H1 (cell line): Measurements from ENCODE around the gene TBC1D22A. TPM values are rescaled to one million over a fixed set of nuclear protein-coding genes. Genes with fewer than 3 reads are reported as not detected.

Source experiments
- CTCF ChIA-PET: fragments of 300-600 bp; sonication (Branson Sonifier 250); formaldehyde crosslinking; loops from one replicate; lab custom pipeline; 2021; ENCODE audit not compliant: partially characterized antibody; lab: Charles Lee
- POLR2A ChIA-PET: fragments of 300-600 bp; sonication (Branson Sonifier 250); formaldehyde crosslinking; loops from one replicate; lab custom pipeline; 2021; ENCODE audit warnings: inconsistent platforms; ENCODE audit not compliant: partially characterized antibody; lab: Charles Lee
- DNase-seq, 2 experiments: peaks; one replicate each; pipeline versions ENCODE4 v3.0.0 to v3.0.0-alpha.2; 2010 to 2022; ENCODE audit warnings: low spot score in 2 of 2, low read depth in 1 of 2, mixed read lengths in 1 of 2
- FAIRE-seq: peaks from 2 replicates; lab custom pipeline; 2011; peaks lifted over from hg19 to GRCh38; lab: Jason Lieb, UNC
- H2AFZ ChIP-seq: 2 replicates; pipeline ENCODE4 v1.8.1; 2012; ENCODE audit warnings: low read length, inconsistent platforms
- H2AK5ac ChIP-seq: 2 replicates; pipeline ENCODE4 v1.6.1; 2013; ENCODE audit warnings: low read depth, low read length
- H2BK120ac ChIP-seq: replicated peaks from 2 replicates; pipeline ENCODE3; 2013; ENCODE audit warnings: low read depth, low read length, inconsistent platforms
- H2BK12ac ChIP-seq: 2 replicates; pipeline ENCODE4 v1.6.1; 2013; ENCODE audit warnings: low read depth, low read length
- H2BK15ac ChIP-seq: 2 replicates; pipeline ENCODE4 v1.6.1; 2013; ENCODE audit warnings: low read length
- H2BK20ac ChIP-seq: 2 replicates; pipeline ENCODE4 v1.6.1; 2013; ENCODE audit warnings: low read length
- H2BK5ac ChIP-seq: 2 replicates; pipeline ENCODE4 v1.6.1; 2013; ENCODE audit warnings: low read depth, low read length
- H3K14ac ChIP-seq: 2 replicates; pipeline ENCODE4 v1.6.1; 2013; ENCODE audit warnings: inconsistent platforms; ENCODE audit not compliant: insufficient read length
- H3K18ac ChIP-seq: 2 replicates; pipeline ENCODE4 v1.6.1; 2013; ENCODE audit warnings: low read length; ENCODE audit errors: extremely low read depth
- H3K23ac ChIP-seq: 2 replicates; pipeline ENCODE4 v1.6.1; 2013; ENCODE audit warnings: inconsistent platforms; ENCODE audit not compliant: insufficient read length
- H3K23me2 ChIP-seq: 2 replicates; pipeline ENCODE4 v1.6.1; 2013; ENCODE audit warnings: low read depth, low read length
- H3K27ac ChIP-seq: 2 replicates; pipeline ENCODE4 v1.6.1; 2011; ENCODE audit warnings: low read depth, low read length, inconsistent platforms
- H3K27me3 ChIP-seq, 4 experiments: replicated peaks in 1 of 4; 1 replicate in 1 of 4; 2 replicates in 3 of 4; pipeline versions ENCODE4 v1.6.1 to v1.8.1; 2011 to 2013; ENCODE audit warnings: low read length in 3 of 4, mild to moderate bottlenecking in 3 of 4, inconsistent platforms in 2 of 4, mixed read lengths in 2 of 4, moderate library complexity in 1 of 4; ENCODE audit not compliant: control insufficient read depth in 3 of 4, insufficient read depth in 3 of 4; ENCODE audit errors: extremely low read depth in 1 of 4
- H3K36me3 ChIP-seq, 4 experiments: 2 replicates each; pipeline versions ENCODE4 v1.6.1 to v1.8.1; 2011 to 2013; ENCODE audit warnings: mild to moderate bottlenecking in 4 of 4, low read length in 3 of 4, moderate library complexity in 2 of 4, control low read depth in 1 of 4, inconsistent platforms in 1 of 4; ENCODE audit not compliant: insufficient read depth in 4 of 4, control insufficient read depth in 2 of 4
- H3K4ac ChIP-seq: replicated peaks from 2 replicates; pipeline ENCODE3; 2013; ENCODE audit warnings: low read length, low read depth, mixed read lengths, inconsistent platforms; ENCODE audit not compliant: insufficient read length
- H3K4me1 ChIP-seq, 4 experiments: replicated peaks in 1 of 4; 1 replicate in 1 of 4; 2 replicates in 3 of 4; pipeline versions ENCODE4 v1.6.1 to v1.8.1; 2011 to 2013; ENCODE audit warnings: low read length in 3 of 4, inconsistent platforms in 2 of 4, mixed read lengths in 1 of 4; ENCODE audit not compliant: insufficient read depth in 4 of 4, control insufficient read depth in 3 of 4
- H3K4me2 ChIP-seq, 2 experiments: 2 replicates each; pipeline versions ENCODE4 v1.6.1 to v1.8.1; 2011 to 2013; ENCODE audit warnings: low read depth in 2 of 2, low read length in 2 of 2, control low read depth in 1 of 2, inconsistent platforms in 1 of 2, mild to moderate bottlenecking in 1 of 2; ENCODE audit not compliant: insufficient read depth in 1 of 2
- H3K4me3 ChIP-seq, 4 experiments: fragments of 200-600, 300-600 bp in 1 of 4; sonication (generic), shearing (Covaris generic), sonication (Bioruptor Twin) in 1 of 4; 2 replicates each; pipeline versions ENCODE4 v1.5.1 to v1.8.1; 2011 to 2016; ENCODE audit warnings: low read length in 4 of 4, low read depth in 3 of 4, control low read depth in 2 of 4, inconsistent platforms in 2 of 4, mild to moderate bottlenecking in 2 of 4, mixed read lengths in 1 of 4, moderate library complexity in 1 of 4; ENCODE audit not compliant: insufficient read depth in 2 of 4; ENCODE audit errors: extremely low read depth in 1 of 4
- H3K56ac ChIP-seq: replicated peaks from 2 replicates; pipeline ENCODE3; 2013; ENCODE audit warnings: low read depth, mild to moderate bottlenecking, mixed read lengths, low read length, inconsistent platforms; ENCODE audit not compliant: insufficient read length
- H3K79me1 ChIP-seq: 2 replicates; pipeline ENCODE4 v1.6.1; 2013; ENCODE audit warnings: low read depth, low read length, control low read depth
- H3K79me2 ChIP-seq, 2 experiments: 2 replicates each; pipeline versions ENCODE4 v1.6.1 to v1.8.1; 2012 to 2013; ENCODE audit warnings: low read length in 2 of 2, mild to moderate bottlenecking in 2 of 2, inconsistent platforms in 1 of 2; ENCODE audit not compliant: insufficient read depth in 2 of 2, control insufficient read depth in 1 of 2
- H3K9ac ChIP-seq, 4 experiments: replicated peaks in 1 of 4; 1 replicate in 1 of 4; 2 replicates in 3 of 4; pipeline versions ENCODE4 v1.6.1 to v1.8.1; 2011 to 2013; ENCODE audit warnings: low read depth in 3 of 4, low read length in 3 of 4, control low read depth in 2 of 4, mild to moderate bottlenecking in 2 of 4, moderate library complexity in 2 of 4, inconsistent platforms in 1 of 4; ENCODE audit errors: extremely low read depth in 1 of 4
- H3K9me3 ChIP-seq, 2 experiments: 2 replicates each; pipeline versions ENCODE4 v1.6.1 to v1.8.1; 2012 to 2013; ENCODE audit warnings: mild to moderate bottlenecking in 2 of 2, moderate library complexity in 2 of 2, control low read depth in 1 of 2, inconsistent platforms in 1 of 2, low read depth in 1 of 2, low read length in 1 of 2, mixed read lengths in 1 of 2; ENCODE audit not compliant: insufficient read depth in 2 of 2
- H4K20me1 ChIP-seq, 2 experiments: replicated peaks in 1 of 2; 2 replicates each; pipeline versions ENCODE3 to v1.8.1; 2011 to 2013; ENCODE audit warnings: inconsistent platforms in 2 of 2, low read length in 2 of 2, mild to moderate bottlenecking in 1 of 2; ENCODE audit not compliant: insufficient read depth in 2 of 2, control insufficient read depth in 1 of 2
- H4K5ac ChIP-seq: 2 replicates; pipeline ENCODE4 v1.6.1; 2013; ENCODE audit warnings: low read length, low read depth, mixed read lengths, inconsistent platforms; ENCODE audit not compliant: insufficient read length
- H4K8ac ChIP-seq: 2 replicates; pipeline ENCODE4 v1.8.0; 2013; ENCODE audit warnings: mild to moderate bottlenecking, moderate library complexity, low read length, inconsistent platforms; ENCODE audit not compliant: insufficient read depth; ENCODE audit errors: extremely low read depth
- H4K91ac ChIP-seq: replicated peaks from 2 replicates; pipeline ENCODE3; 2013; ENCODE audit warnings: low read length, mixed read lengths, inconsistent platforms; ENCODE audit not compliant: insufficient read length
- CBX5 ChIP-seq: fragments of 300-800, 300-1000 bp; sonication (generic); IDR thresholded peaks from 2 replicates; pipeline ENCODE4 v1.7.1; 2016; ENCODE audit warnings: antibody characterized with exemption, low read length, low read depth
- CEBPB ChIP-seq: IDR thresholded peaks from 2 replicates; pipeline ENCODE4 v1.6.1; 2012; ENCODE audit warnings: low read depth, low read length
- HDAC6 ChIP-seq: IDR thresholded peaks from one replicate; pipeline ENCODE4 v1.7.1; 2012; ENCODE audit warnings: low read depth, mild to moderate bottlenecking, inconsistent platforms, low read length, moderate library complexity
- MAFK ChIP-seq: IDR thresholded peaks from 2 replicates; pipeline ENCODE4 v1.6.1; 2012; ENCODE audit warnings: low read depth, mild to moderate bottlenecking, improper control_type of control experiment, low read length
- SAP30 ChIP-seq: fragments of 300-600 bp; sonication (generic); IDR thresholded peaks from 2 replicates; pipeline ENCODE4 v1.7.1; 2012; ENCODE audit warnings: low read length, moderate library complexity, mild to moderate bottlenecking, inconsistent platforms; ENCODE audit not compliant: insufficient read depth, insufficient replicate concordance
- SIX5 ChIP-seq: IDR thresholded peaks from 2 replicates; pipeline ENCODE4 v1.6.1; 2011; ENCODE audit warnings: mild to moderate bottlenecking, low read depth, low read length
- TAF7 ChIP-seq: optimal IDR thresholded peaks from 2 replicates; pipeline ENCODE3; 2011; ENCODE audit warnings: low read depth, mild to moderate bottlenecking, inconsistent platforms, low read length, moderate library complexity, borderline replicate concordance
- TCF12 ChIP-seq: IDR thresholded peaks from 2 replicates; pipeline ENCODE4 v1.6.1; 2011; ENCODE audit warnings: low read depth, mild to moderate bottlenecking, low read length
- WGBS, 2 experiments: shearing (Covaris generic) in 1 of 2; methylation state at CpG; one replicate each; pipeline versions ENCODE4 v1.1.6 to v1.1.7; 2013 to 2015; ENCODE audit warnings: low lambda C conversion rate in 2 of 2, mixed read lengths in 2 of 2, inconsistent platforms in 1 of 2, low coverage in 1 of 2, missing lambda C conversion rate in 1 of 2; ENCODE audit not compliant: insufficient replicate concordance in 2 of 2, insufficient coverage in 1 of 2, insufficient read length in 1 of 2; ENCODE audit errors: extremely low coverage in 1 of 2, missing lambda C conversion rate in 1 of 2; 5-methylcytosine and 5-hydroxymethylcytosine counted together
- polyA plus RNA-seq, 7 experiments: library from polyadenylated mRNA; depleted of rRNA in 3 of 7; stranded (reverse) in 5 of 7; unstranded in 2 of 7; fragments of >200 nt in 5 of 7; fragments of 200-250 nt in 2 of 7; gene quantifications; 1 replicate in 5 of 7; 2 replicates in 1 of 7; 4 replicates in 1 of 7; pipeline versions ENCODE4 v1.2.1 to v1.2.3, GENCODE V29; 2011 to 2013; ENCODE audit warnings: missing spikeins in 2 of 7, mixed read lengths in 2 of 7
- total RNA-seq: library from RNA; stranded (reverse); fragmentation: NEBNext Ultra II Directional; extraction: Animal tissue kit (Norgen Biotek cat#: 25700); gene quantifications from 2 replicates; pipeline ENCODE4 v1.2.1, GENCODE V29; 2021
- TF ChIP-seq, protein P1 (sequence below): IDR thresholded peaks from 2 replicates; pipeline ENCODE4 v1.6.1; 2012; ENCODE audit warnings: low read length, inconsistent platforms
- TF ChIP-seq, protein P2 (sequence below): IDR thresholded peaks from 2 replicates; pipeline ENCODE4 v1.6.1; 2011; ENCODE audit warnings: low read length, improper control_type of control experiment

The TBC1D22A gene
- total and polyA plus RNA-seq, 2 of the 8 experiments (the other 6 are each of a cell fraction or from before 2014, with no cell fraction given): 11.9 to 18.4 TPM

DNA sequence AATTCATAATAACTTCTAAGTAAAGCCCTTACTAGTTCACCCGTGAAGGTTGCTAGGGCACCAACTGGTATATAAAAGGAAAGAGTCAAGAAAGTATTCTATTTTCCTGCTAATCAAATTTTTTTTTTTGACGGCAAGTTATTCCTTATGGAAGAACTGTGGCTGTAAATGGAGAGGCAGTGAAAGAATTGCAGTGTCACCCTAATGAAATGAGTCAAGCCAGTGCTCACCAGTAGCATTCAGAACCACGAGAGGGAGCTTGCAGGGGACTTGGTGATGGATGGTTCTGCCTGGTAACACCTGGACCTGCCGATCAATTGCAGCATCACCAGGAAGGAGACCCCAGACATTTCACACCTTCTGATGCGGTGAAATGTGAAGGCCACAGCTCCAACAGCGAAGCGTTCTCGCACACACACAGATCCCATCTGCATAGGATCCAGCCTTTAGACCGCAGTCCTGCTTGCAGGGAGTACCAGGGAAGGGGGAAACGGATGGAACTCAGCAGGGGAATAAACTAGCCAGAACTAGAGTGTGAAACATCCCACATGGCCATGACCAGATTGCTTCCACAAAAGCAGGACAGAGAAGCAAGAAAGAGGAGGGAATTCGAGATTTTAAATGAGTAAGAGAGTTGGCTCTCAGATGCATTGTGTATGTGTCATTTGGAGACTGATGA lies 326.2 kb downstream of the TBC1D22A start:
- H3K4me3 ChIP-seq: no peak overlapping the region
- no peaks in the 10 kb centered on the region for H3K79me1 ChIP-seq
- no peak overlapping the region for H4K91ac ChIP-seq
- H2BK20ac ChIP-seq: no peak overlapping the region
- H3K36me3 ChIP-seq: no peaks in the 10 kb centered on the region
- no peaks in the 10 kb centered on the region for H3K79me2 ChIP-seq
- H4K5ac ChIP-seq: no peak overlapping the region
- no peak overlapping the region for H3K14ac ChIP-seq
- no peak overlapping the region for H3K4me2 ChIP-seq
- no peak overlapping the region for H3K27ac ChIP-seq
- H2BK12ac ChIP-seq: no peak overlapping the region
- H3K27me3 ChIP-seq: no peaks in the 10 kb centered on the region
- 87% methylated on average over 11 of the region's 11 CpGs; no CpG with 5 or more reads in 1 of the 2 experiments for WGBS, 2 experiments
- no peak overlapping the region for H2BK15ac ChIP-seq
- no peak overlapping the region for H2BK120ac ChIP-seq
- H3K56ac ChIP-seq: no peak overlapping the region
- H2AK5ac ChIP-seq: no peak overlapping the region
- no peak overlapping the region for H2AFZ ChIP-seq
- H3K4me1 ChIP-seq: peaks cover 0 to 18% (median 11%) of the 10 kb centered on the region in 4 experiments; a peak in 5 of 7 replicates
- H3K23me2 ChIP-seq: no peaks in the 10 kb centered on the region
- POLR2A ChIA-PET: no interaction called here
- no peak for FAIRE-seq
- no peak overlapping the region for H4K8ac ChIP-seq
- peaks cover 0 to 1% of the 10 kb centered on the region in 2 experiments; a peak in 2 of 4 replicates for H3K9me3 ChIP-seq
- H4K20me1 ChIP-seq: peaks cover 3 to 4% of the 10 kb centered on the region in 2 experiments
- H3K4ac ChIP-seq: no peak overlapping the region
- H3K23ac ChIP-seq: no peak overlapping the region
- CTCF ChIA-PET: no interaction called here
- H2BK5ac ChIP-seq: no peak overlapping the region
- H3K9ac ChIP-seq: no peak overlapping the region
- no peak overlapping the region for H3K18ac ChIP-seq
- no peak for DNase-seq
- TF ChIP-seq MAFK: no peak
- TF ChIP-seq, protein P1, sequence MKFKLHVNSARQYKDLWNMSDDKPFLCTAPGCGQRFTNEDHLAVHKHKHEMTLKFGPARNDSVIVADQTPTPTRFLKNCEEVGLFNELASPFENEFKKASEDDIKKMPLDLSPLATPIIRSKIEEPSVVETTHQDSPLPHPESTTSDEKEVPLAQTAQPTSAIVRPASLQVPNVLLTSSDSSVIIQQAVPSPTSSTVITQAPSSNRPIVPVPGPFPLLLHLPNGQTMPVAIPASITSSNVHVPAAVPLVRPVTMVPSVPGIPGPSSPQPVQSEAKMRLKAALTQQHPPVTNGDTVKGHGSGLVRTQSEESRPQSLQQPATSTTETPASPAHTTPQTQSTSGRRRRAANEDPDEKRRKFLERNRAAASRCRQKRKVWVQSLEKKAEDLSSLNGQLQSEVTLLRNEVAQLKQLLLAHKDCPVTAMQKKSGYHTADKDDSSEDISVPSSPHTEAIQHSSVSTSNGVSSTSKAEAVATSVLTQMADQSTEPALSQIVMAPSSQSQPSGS: no peak
- no peak for TF ChIP-seq SAP30
- TF ChIP-seq HDAC6: no peak
- TF ChIP-seq TAF7: no peak
- no peak for TF ChIP-seq CEBPB
- no peak for TF ChIP-seq CBX5
- TF ChIP-seq TCF12: no peak
- TF ChIP-seq, protein P2, sequence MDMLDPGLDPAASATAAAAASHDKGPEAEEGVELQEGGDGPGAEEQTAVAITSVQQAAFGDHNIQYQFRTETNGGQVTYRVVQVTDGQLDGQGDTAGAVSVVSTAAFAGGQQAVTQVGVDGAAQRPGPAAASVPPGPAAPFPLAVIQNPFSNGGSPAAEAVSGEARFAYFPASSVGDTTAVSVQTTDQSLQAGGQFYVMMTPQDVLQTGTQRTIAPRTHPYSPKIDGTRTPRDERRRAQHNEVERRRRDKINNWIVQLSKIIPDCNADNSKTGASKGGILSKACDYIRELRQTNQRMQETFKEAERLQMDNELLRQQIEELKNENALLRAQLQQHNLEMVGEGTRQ: no peak
- TF ChIP-seq SIX5: no peak
